Naive thymus-derived CD8-positive, alpha-beta T cell (primary cell): ENCODE data around the gene TNFSF15. TPM values are rescaled to one million over a fixed set of nuclear protein-coding genes. Genes with fewer than 3 reads are reported as not detected.
"Not testable (repeated sequence)": the region's sequence is repeated elsewhere in the genome, so short reads cannot be mapped to it uniquely, and the experiment has no call there.

Experiments used
- ATAC-seq, 2 donors: fragments of 150-1000 bp; cut with Tn5 transposase in 1 of 2; sonication (Bioruptor Pico), chemical (Tn5 transposase) in 1 of 2; 1 replicate in 1 of 2; 2 replicates in 1 of 2; pipeline ENCODE4 v1.10.0; 2021; ENCODE audit warnings: mild to moderate bottlenecking in 2 of 2, moderate library complexity in 2 of 2
- POLR2A ChIA-PET: fragments of 350-600 bp; sonication (Branson Sonifier 250); formaldehyde crosslinking; loops from one replicate; lab custom pipeline; 2021; ENCODE audit warnings: antibody characterized with exemption; lab: Charles Lee
- DNase-seq, 10 donors: peaks; one replicate each; pipeline versions ENCODE4 v3.0.0 to v3.0.0-alpha.2; 2020 to 2022
- H3K27ac Mint-ChIP-seq, 10 donors: one replicate each; pipeline ENCODE4 v1.8.0; 2020 to 2022; ENCODE audit warnings: mild to moderate bottlenecking in 10 of 10, mixed read lengths in 10 of 10, moderate library complexity in 4 of 10, inconsistent platforms in 1 of 10
- H3K27me3 Mint-ChIP-seq, 5 donors: one replicate each; pipeline ENCODE4 v1.8.0; 2021 to 2022; ENCODE audit warnings: mixed read lengths in 5 of 5
- H3K36me3 Mint-ChIP-seq, 3 donors: one replicate each; pipeline ENCODE4 v1.8.0; 2020 to 2022; ENCODE audit warnings: mixed read lengths in 3 of 3, mild to moderate bottlenecking in 2 of 3, inconsistent platforms in 1 of 3
- H3K4me1 Mint-ChIP-seq, 4 donors: one replicate each; pipeline ENCODE4 v1.8.0; 2021 to 2022; ENCODE audit warnings: mixed read lengths in 4 of 4
- H3K4me3 Mint-ChIP-seq, 10 donors: one replicate each; pipeline ENCODE4 v1.8.0; 2020 to 2022; ENCODE audit warnings: mild to moderate bottlenecking in 10 of 10, mixed read lengths in 10 of 10, moderate library complexity in 6 of 10, inconsistent platforms in 1 of 10
- H3K9me3 Mint-ChIP-seq, 9 donors: one replicate each; pipeline ENCODE4 v1.8.0; 2020 to 2022; ENCODE audit warnings: mixed read lengths in 9 of 9, mild to moderate bottlenecking in 3 of 9, inconsistent platforms in 1 of 9, moderate library complexity in 1 of 9
- polyA plus RNA-seq, 3 donors: library from polyadenylated mRNA; unstranded; fragments of 300-500 nt; fragmentation: Illumina TruSeq; gene quantifications; one replicate each; pipeline ENCODE4 v1.2.3, GENCODE V29; 2021
- total RNA-seq, 8 experiments: library from RNA in 2 of 8; stranded (reverse) in 2 of 8; gene quantifications; one replicate each; pipeline ENCODE4 v1.2.3 and lab custom pipeline; 2021 to 2026

TNFSF15 gene
- total and polyA plus RNA-seq, 5 experiments from 2014 or later, result not detected

DNA sequence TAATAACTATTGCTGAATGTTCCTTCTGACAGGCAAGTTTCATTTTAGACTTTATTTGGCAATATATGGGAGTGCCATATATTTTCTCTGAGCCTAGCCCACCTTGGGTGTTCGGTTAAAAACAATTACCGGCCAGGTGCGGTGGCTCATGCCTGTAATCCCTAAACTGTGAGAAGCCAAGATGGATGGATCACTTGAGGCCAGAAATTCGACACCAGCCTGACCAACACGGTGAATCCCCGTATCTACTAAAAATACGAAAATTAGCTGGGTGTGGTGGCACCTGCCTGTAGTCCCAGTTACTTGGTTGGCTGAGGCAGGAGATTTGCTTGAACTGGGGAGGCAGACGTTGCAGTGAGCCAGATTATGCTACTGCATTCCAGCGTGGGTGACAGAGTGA is 47.9 kb downstream of the TNFSF15 start:
- H3K27me3 Mint-ChIP-seq, result peaks cover 0 to 3% (median 0%) of the 10 kb centered on the region in 5 donors
- H3K4me1 Mint-ChIP-seq, result peaks cover 13 to 34% (median 27%) of the 10 kb centered on the region in 4 donors
- no peak for ATAC-seq
- no peak for DNase-seq
- POLR2A ChIA-PET, result no interaction called here
- H3K9me3 Mint-ChIP-seq, result peaks cover 0 to 11% (median 3%) of the 10 kb centered on the region in 9 donors
- no peak overlapping the region for H3K4me3 Mint-ChIP-seq
- H3K36me3 Mint-ChIP-seq, result peaks cover 0 to 6% (median 0%) of the 10 kb centered on the region in 3 donors
- H3K27ac Mint-ChIP-seq, result no peak overlapping the region

DNA sequence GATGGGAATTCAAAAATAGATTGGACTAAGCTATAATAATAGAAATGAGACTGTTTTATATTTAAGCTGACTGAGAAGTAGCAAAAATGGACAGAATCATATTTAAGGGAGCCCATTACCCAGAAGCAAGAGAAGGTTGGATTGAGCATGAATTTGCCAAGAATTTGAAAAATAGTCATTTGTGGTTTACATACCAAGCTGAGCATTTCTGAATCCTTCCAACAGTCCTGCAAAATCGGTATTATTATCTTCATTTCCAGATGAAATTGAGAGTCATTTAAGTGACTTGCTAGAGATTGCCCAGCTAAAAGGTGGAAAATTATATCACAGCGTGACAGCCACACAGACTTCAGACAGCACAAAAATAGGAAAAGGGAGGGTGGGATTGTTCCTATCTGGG is 48.4 kb downstream of the TNFSF15 start:
- ATAC-seq (no peak), DNase-seq (no peak)
- peaks cover 13 to 34% (median 27%) of the 10 kb centered on the region in 4 donors for H3K4me1 Mint-ChIP-seq
- no peaks in the 10 kb centered on the region for H3K27me3 Mint-ChIP-seq
- POLR2A ChIA-PET, result no interaction called here
- no peak overlapping the region for H3K4me3 Mint-ChIP-seq
- peaks cover 0 to 6% (median 0%) of the 10 kb centered on the region in 3 donors for H3K36me3 Mint-ChIP-seq
- H3K9me3 Mint-ChIP-seq, result peaks cover 0 to 11% (median 3%) of the 10 kb centered on the region in 9 donors
- peak overlapping the region in 1 of 10 donors; percentile 34 for H3K27ac Mint-ChIP-seq

DNA sequence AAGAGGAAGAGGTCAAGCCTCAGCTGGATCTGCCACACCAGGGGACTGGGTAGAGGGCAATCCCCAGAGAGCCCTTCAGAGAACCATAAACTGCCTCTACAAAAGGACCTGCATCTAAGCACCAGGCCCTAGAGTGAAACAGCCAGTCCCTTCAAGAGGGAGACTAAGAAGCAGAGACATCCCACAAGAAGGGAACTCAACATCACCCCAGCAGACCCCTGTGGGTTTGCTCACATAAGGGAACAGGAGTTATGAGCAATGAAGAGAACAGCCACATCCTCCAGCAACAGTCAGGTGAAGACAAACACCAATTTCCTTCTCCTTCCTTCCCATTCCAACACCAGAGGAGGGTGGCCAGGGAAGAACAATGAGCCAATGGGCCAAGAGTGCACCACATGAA is 48.9 kb downstream of the TNFSF15 start:
- ATAC-seq (no peak), DNase-seq (no peak)
- H3K27ac Mint-ChIP-seq, result peak overlapping the region in 2 of 10 donors; percentile 34 to 53
- H3K9me3 Mint-ChIP-seq, result peaks cover 0 to 11% (median 3%) of the 10 kb centered on the region in 9 donors
- H3K4me3 Mint-ChIP-seq, result no peak overlapping the region
- peaks cover 13 to 34% (median 27%) of the 10 kb centered on the region in 4 donors for H3K4me1 Mint-ChIP-seq
- peaks cover 0 to 6% (median 0%) of the 10 kb centered on the region in 3 donors for H3K36me3 Mint-ChIP-seq
- H3K27me3 Mint-ChIP-seq, result no peaks in the 10 kb centered on the region
- POLR2A ChIA-PET, result no interaction called here

DNA sequence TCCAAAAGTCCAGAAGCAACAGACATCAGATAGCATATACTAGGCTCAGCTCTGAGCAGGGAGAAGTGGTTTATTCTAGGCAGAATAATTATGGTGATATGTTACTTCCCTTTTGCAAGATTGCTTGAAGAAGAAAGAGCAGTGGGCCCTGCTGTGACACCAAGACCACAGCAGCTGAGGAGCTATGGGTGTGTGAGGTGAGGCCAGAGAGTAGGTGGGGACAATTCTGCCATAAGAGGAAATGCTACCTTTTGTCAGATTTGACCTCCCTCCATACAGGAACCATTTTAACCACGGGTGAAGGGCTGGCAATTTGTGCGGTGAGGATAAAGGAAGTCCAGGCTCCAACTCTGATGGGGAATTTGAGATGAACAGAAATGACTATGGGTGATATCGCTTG is 51.3 kb downstream of the TNFSF15 start:
- POLR2A ChIA-PET, result no interaction called here
- DNase-seq, result no peak
- ATAC-seq, result no peak

DNA sequence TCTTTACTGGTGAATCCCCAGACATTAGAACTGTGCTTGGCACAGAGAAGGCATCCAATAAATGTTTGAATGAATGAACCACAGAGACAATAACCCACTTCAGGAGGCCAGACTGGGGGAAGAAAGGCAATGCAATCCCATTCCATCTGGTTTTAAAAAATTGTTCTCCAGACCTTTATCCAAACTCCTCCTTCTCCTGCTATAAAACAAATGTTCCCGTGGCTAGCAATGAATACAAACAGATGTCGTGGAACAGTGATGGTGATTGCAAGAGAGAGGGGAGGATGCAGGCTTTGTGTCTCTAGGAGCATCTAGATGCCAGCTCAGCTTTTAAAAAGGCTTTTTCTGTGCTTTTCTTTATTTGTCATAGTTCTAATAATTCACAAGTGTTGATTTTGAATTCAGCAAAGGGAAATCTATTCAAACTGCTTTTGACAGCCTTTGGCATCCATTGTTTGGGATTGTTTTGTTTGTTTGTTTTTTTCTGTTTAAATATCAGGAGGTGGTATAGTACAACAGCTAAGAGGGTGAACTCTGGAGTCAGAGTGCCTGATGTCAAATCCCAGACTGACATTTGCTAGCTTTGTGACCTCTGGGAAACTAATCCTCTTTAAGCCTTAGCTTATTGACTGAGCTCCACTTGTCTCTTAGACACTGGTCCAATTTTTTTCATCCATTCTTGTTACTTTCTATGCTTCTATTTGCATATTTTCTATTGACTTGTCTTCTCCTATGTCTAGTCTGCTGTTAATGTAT is 59.1 kb downstream of the TNFSF15 start:
- POLR2A ChIA-PET, result no interaction called here
- no peaks in the 10 kb centered on the region for H3K27me3 Mint-ChIP-seq
- no peak overlapping the region for H3K4me3 Mint-ChIP-seq
- peaks cover 0 to 4% (median 0%) of the 10 kb centered on the region in 4 donors for H3K4me1 Mint-ChIP-seq
- peak overlapping the region in 2 of 10 donors; percentile 12 to 14 for H3K27ac Mint-ChIP-seq
- DNase-seq (no peak), ATAC-seq (no peak)
- no peaks in the 10 kb centered on the region for H3K9me3 Mint-ChIP-seq
- H3K36me3 Mint-ChIP-seq, result no peaks in the 10 kb centered on the region

More for the DNA sequence above, 51.3 kb downstream of the TNFSF15 start:
- Mint-ChIP-seq H3K9me3 (peaks cover 0 to 11% (median 3%) of the 10 kb centered on the region in 9 donors), H3K36me3 (peaks cover 0 to 6% (median 0%) of the 10 kb centered on the region in 3 donors), H3K4me1 (peaks cover 13 to 34% (median 27%) of the 10 kb centered on the region in 4 donors), H3K4me3 (peak overlapping the region in 3 of 10 donors; percentile 7 to 60 (median 7)), H3K27ac (peak overlapping the region in 6 of 10 donors; percentile 13 to 58 (median 40)), H3K27me3 (no peaks in the 10 kb centered on the region)

DNA sequence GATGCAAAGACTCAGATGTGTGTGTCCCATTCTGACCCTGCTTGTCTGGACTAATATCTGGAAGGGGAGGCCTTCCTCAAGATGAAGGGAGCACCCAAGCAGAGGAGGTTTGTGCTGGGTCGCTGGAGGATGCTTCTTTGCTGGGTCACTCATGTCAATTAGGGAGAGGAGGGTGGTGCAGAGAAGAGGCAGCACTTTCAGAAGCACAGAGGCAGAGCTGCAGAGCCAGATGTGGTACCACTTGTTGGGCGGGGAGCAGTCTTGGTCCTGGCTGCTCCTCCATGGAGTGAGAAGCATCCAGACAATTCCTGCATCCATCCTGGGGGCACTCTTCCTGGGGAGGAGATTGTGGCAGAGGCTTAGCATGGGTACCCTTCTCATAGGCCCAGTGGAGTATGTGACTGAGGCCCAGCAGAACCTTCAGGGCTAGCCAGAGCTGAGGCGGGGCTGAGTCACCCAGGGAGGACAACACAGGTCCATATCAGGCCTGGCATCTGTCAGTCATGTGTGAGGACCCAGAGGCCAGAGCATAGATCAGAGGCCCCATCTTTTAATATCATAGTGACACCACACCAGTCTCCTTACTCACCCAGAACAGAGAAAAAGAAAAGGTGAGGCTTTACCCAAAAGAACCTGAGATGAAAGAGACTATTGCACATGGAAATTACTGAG is 59.8 kb downstream of the TNFSF15 start:
- ATAC-seq, result no peak
- peak overlapping the region in 1 of 10 donors; percentile 19 for H3K27ac Mint-ChIP-seq

DNA sequence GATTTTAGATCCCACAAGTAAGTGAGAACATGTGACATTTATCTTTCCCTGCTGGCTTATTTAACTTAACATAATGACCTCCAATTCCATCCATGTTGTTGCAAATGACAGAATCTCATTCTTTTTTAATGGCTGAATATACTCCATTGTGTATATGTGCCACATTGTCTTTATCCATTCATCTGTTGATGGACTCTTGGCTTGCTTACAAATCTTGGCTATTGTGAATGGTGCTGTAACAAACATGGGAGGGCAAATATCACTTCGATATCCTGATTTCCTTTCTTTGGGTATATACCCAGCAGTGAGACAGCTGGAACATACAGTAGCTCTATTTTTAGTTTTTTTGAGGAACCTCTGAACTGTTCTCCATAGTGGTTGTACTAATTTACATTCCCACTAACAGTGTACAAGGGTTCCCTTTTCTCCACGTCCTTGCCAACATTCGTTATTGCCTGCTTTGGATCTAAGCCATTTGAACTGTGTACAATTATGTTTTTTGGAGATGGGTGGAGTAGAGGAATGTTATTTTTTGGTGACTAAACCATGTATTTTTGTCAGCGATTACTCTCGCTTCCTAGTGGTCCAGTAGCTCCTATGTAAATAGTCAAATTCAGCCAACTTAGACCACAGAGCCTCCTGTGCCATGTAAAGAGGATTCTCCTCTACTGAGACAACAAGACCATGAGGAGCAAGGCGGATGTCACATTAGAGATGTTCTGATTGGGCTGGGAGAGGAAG is 60.6 kb downstream of the TNFSF15 start:
- Mint-ChIP-seq H3K4me3 (no peak overlapping the region), H3K4me1 (peaks cover 0 to 4% (median 0%) of the 10 kb centered on the region in 4 donors), H3K27ac (peak overlapping the region in 1 of 10 donors; percentile 68), H3K9me3 (no peaks in the 10 kb centered on the region), H3K36me3 (no peaks in the 10 kb centered on the region), H3K27me3 (no peaks in the 10 kb centered on the region)
- POLR2A ChIA-PET, result no interaction called here
- DNase-seq (no peak), ATAC-seq (no peak)

More for the DNA sequence above, 59.8 kb downstream of the TNFSF15 start:
- no peaks in the 10 kb centered on the region for H3K9me3 Mint-ChIP-seq
- DNase-seq, result no peak
- no peak overlapping the region for H3K4me3 Mint-ChIP-seq
- H3K36me3 Mint-ChIP-seq, result no peaks in the 10 kb centered on the region
- POLR2A ChIA-PET, result no interaction called here
- H3K27me3 Mint-ChIP-seq, result no peaks in the 10 kb centered on the region
- H3K4me1 Mint-ChIP-seq, result peaks cover 0 to 4% (median 0%) of the 10 kb centered on the region in 4 donors

DNA sequence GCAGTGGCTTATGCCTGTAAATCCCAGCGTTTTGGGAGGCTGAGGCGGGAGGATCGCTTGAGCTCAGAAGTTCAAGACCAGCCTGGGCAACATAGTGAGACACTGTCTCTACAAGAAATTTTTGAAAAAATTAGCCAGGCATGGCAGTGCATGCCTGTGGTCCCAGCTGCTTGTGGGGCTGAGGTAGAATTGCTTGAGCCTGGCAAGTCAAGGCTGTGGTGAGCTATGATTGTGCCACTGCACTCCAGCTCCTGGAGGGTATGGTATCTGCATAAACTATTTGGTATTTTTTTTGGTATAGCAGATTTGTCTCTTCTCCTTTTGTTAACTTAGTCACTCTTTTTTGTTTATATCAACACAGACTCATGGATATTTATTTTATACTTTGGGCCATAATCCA is 62.4 kb downstream of the TNFSF15 start:
- Mint-ChIP-seq H3K27ac (no peak overlapping the region), H3K4me1 (peaks cover 8 to 12% (median 10%) of the 10 kb centered on the region in 4 donors), H3K9me3 (no peaks in the 10 kb centered on the region), H3K36me3 (no peaks in the 10 kb centered on the region), H3K27me3 (no peaks in the 10 kb centered on the region), H3K4me3 (no peak overlapping the region)
- DNase-seq (no peak), ATAC-seq (no peak)
- POLR2A ChIA-PET, result interaction anchor here (0.7 kb wide), 1 partner anchor 186 kb away, joined by 5 read pairs; no protein-coding TSS in a partner anchor

DNA sequence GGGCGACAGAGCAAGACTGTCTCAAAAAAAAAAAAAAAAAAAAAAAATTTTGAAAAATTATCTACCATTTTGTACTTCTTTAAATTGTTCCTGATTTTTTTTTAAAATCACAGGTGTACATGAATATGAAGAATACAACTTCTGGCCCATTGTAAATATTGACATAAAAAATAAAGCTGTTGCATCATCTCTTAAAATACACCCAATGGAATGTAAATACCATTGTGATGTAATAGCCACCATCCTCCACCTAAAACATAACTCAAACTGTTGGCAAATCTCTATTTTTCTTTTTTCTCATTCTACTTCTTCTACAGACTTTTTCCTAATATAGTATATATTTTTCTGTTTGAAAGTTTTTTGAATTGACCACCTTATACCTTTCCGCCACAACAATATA is 62.9 kb downstream of the TNFSF15 start:
- Mint-ChIP-seq H3K4me1 (peaks cover 8 to 15% (median 13%) of the 10 kb centered on the region in 4 donors), H3K36me3 (no peaks in the 10 kb centered on the region), H3K4me3 (no peak overlapping the region), H3K27ac (no peak overlapping the region), H3K27me3 (no peaks in the 10 kb centered on the region), H3K9me3 (no peaks in the 10 kb centered on the region)
- DNase-seq (no peak), ATAC-seq (no peak)
- POLR2A ChIA-PET, result interaction anchor here (0.7 kb wide), 1 partner anchor 186 kb away, joined by 5 read pairs; no protein-coding TSS in a partner anchor

DNA sequence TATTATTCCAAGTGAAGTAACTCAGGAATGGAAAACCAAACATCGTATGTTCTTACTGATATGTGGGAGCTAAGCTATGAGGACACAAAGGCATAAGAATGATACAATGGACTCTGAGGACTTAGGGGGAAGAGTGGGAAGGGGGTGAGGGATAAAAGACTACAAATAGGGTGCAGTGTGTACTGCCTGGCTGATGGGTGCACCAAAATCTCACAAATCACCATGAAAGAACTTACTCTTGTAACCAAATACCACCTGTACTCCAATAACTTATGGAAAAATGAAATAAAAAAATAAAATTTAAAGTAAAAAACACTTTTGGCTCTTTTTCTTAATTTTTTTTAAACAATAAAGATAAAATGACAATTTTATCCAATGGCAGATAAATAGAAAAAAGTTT is 64.3 kb downstream of the TNFSF15 start:
- DNase-seq, H3K36me3 Mint-ChIP-seq, POLR2A ChIA-PET, H3K9me3 Mint-ChIP-seq, H3K27ac Mint-ChIP-seq, ATAC-seq, H3K4me3 Mint-ChIP-seq, H3K27me3 Mint-ChIP-seq: not testable (repeated sequence)
- H3K4me1 Mint-ChIP-seq, result peaks cover 16 to 29% (median 27%) of the 10 kb centered on the region in 4 donors

DNA sequence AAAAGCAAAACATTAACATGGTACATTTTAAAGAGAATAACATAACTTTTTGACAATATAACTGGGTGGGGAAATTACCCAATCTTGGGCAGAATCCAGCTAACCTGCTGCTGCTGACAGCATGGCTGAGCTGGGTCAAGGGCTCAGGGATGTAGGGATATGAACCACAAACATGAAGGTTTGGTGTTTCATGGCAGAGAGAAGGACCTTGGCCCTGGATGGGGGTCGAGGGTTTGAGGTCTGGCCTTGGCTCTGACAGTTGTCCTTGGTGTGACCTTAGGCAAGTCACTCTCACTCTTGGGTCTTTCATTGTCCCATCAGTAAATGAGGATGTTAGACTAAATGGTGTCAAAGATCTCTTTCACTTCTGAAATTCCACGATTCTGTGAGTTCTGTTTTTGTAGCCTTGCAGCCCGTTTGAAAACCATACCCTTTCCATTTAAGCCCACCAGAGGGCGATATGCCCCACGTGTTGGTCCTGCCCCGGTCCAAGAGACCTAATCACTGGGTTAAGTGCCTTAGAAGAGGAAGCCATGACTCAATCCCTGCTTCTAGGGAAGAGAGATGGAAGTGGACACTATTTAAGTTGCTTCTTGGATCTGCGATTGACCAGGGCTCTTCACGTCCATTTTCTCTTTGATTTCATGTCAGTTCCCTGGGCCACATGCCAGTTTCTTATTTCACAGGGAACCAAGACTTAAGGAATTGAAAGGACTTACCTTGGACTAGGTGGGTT is 67.1 kb downstream of the TNFSF15 start:
- peak; percentile 33 to 87 (median 72) for DNase-seq
- Mint-ChIP-seq H3K9me3 (no peaks in the 10 kb centered on the region), H3K36me3 (no peaks in the 10 kb centered on the region), H3K4me1 (peaks cover 16 to 36% (median 31%) of the 10 kb centered on the region in 4 donors), H3K27ac (peak overlapping the region in 8 of 10 donors; percentile 38 to 84 (median 73)), H3K27me3 (no peaks in the 10 kb centered on the region), H3K4me3 (peak overlapping the region in 6 of 10 donors; percentile 0 to 52 (median 28))
- peak; percentile 79 to 90 for ATAC-seq
- POLR2A ChIA-PET, result interaction anchor here (1.8 to 2.1 kb wide), 2 partner anchors 168 to 276 kb away, joined by 4 to 6 read pairs; no protein-coding TSS in a partner anchor
